Measurements from ENCODE around the gene CXCL1. TPM values are rescaled to one million over a fixed set of nuclear protein-coding genes. Genes with fewer than 3 reads are reported as not detected.

The CXCL1 gene
- total and polyA plus RNA-seq, 2 donors (not counting 3 experiments of a cell fraction or from before 2014, with no cell fraction given) = 20.0 to 26.7 TPM

- Histone ChIP-seq H3K4me2 (ENCODE audit: insufficient read depth, low read length) (no peak overlapping the region), H3K27ac (ENCODE audit: insufficient read depth, low read depth, low read length) (no peak overlapping the region), H2AFZ (ENCODE audit: low read depth, low read length) (no peak overlapping the region), H3K27me3 (ENCODE audit: control insufficient read depth in 2 of 2, insufficient read depth in 2 of 2, low read length in 2 of 2) (no peaks in the 10 kb centered on the region), H3K4me1 (ENCODE audit: control insufficient read depth, extremely low read depth, insufficient read depth, low read length) (no peaks in the 10 kb centered on the region), H4K20me1 (replicated peaks; ENCODE audit: control insufficient read depth, extremely low read depth, insufficient read depth, low read length) (no peaks in the 10 kb centered on the region), H3K9ac (replicated peaks; ENCODE audit: extremely low read depth, insufficient read depth, low read length) (no peak overlapping the region), H3K36me3 (ENCODE audit: control insufficient read depth in 2 of 2, extremely low read depth in 1 of 2, insufficient read depth in 2 of 2, low read length in 2 of 2) (no peaks in the 10 kb centered on the region), H3K79me2 (ENCODE audit: control insufficient read depth, insufficient read depth, low read length) (no peaks in the 10 kb centered on the region), H3K9me3 (replicated peaks; ENCODE audit: control insufficient read depth, insufficient read depth, low read length) (no peaks in the 10 kb centered on the region), H3K4me3 (replicated peaks in 1 of 3; ENCODE audit: insufficient read depth in 1 of 3, low read depth in 1 of 3, low read length in 3 of 3) (no peak overlapping the region), H3K9me1 (replicated peaks; ENCODE audit: control insufficient read depth, extremely low read depth, insufficient read depth, low read length) (no peaks in the 10 kb centered on the region)
- CTCF ChIA-PET = no interaction called here
- no peak for DNase-seq (ENCODE audit: low read depth, low spot score)
- intact Hi-C loops (cut with micrococcal nuclease) = no loop called here
- no peak for FAIRE-seq
- TF ChIP-seq POLR2A (IDR thresholded peaks at IDR 0.05; ENCODE audit: low read depth, low read length) (no peak), FOS (IDR thresholded peaks at IDR 0.05; ENCODE audit: borderline replicate concordance, insufficient read depth, low read length) (no peak), POLR2AphosphoS5 (IDR thresholded peaks at IDR 0.05; ENCODE audit: insufficient read depth, low read depth, low read length) (no peak), MYC (IDR thresholded peaks at IDR 0.05; ENCODE audit: low read depth, low read length) (no peak), EZH2 (IDR thresholded peaks at IDR 0.05; ENCODE audit: borderline replicate concordance, low read depth, low read length, severe bottlenecking) (no peak), GATA2 (IDR thresholded peaks at IDR 0.05; ENCODE audit: insufficient read depth, insufficient read length, low read depth, low read length) (no peak), JUN (IDR thresholded peaks at IDR 0.05; ENCODE audit: borderline replicate concordance, insufficient read depth, insufficient read length, low read depth) (no peak)
- TF ChIP-seq, protein P1, sequence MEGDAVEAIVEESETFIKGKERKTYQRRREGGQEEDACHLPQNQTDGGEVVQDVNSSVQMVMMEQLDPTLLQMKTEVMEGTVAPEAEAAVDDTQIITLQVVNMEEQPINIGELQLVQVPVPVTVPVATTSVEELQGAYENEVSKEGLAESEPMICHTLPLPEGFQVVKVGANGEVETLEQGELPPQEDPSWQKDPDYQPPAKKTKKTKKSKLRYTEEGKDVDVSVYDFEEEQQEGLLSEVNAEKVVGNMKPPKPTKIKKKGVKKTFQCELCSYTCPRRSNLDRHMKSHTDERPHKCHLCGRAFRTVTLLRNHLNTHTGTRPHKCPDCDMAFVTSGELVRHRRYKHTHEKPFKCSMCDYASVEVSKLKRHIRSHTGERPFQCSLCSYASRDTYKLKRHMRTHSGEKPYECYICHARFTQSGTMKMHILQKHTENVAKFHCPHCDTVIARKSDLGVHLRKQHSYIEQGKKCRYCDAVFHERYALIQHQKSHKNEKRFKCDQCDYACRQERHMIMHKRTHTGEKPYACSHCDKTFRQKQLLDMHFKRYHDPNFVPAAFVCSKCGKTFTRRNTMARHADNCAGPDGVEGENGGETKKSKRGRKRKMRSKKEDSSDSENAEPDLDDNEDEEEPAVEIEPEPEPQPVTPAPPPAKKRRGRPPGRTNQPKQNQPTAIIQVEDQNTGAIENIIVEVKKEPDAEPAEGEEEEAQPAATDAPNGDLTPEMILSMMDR (IDR thresholded peaks at IDR 0.05; ENCODE audit: extremely low read depth in 1 of 2, insufficient read depth in 1 of 2, low read depth in 1 of 2, low read length in 2 of 2) = no peak
- TF ChIP-seq, protein P2, sequence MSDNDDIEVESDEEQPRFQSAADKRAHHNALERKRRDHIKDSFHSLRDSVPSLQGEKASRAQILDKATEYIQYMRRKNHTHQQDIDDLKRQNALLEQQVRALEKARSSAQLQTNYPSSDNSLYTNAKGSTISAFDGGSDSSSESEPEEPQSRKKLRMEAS (IDR thresholded peaks at IDR 0.05; ENCODE audit: insufficient read depth, insufficient read length) = no peak
- POLR2A ChIA-PET = no interaction called here
- dilution Hi-C loops (cut with MboI; ENCODE audit: extremely low pct_ligation_motif_present, low sequenced_read_pairs) = no loop called here
- BruUV-seq (replicated peaks) = no TSS peak
Observed at GRCh38 chr4:73828956-73829355, 40.2 kb upstream of the CXCL1 start.
